Left cardiac atrium (tissue), 4 donors: ENCODE data around the gene KLF11. TPM values are rescaled to one million over a fixed set of nuclear protein-coding genes. Genes with fewer than 3 reads are reported as not detected.

Experiments used
- ATAC-seq, 2 donors: fragments of 200-7000 bp; cut with Tn5 transposase; one replicate each; pipeline ENCODE4 v1.9.1; 2020; ENCODE audit warnings: mild to moderate bottlenecking in 2 of 2, moderate library complexity in 2 of 2
- DNase-seq: peaks from one replicate; pipeline ENCODE4 v3.0.0-alpha.2; 2020
- intact Hi-C, 2 donors: fragments of 100-400 bp; cut with DNase I; formaldehyde crosslinking; loops; one replicate each; pipeline versions ENCODE4 v1.14.1 to v1.15.1; 2022 to 2023
- long read RNA-seq: library from polyadenylated mRNA; unstranded; transcript quantifications from one replicate; pipeline ENCODE4 v2.0.0, GENCODE V29; 2021
- total RNA-seq, 2 donors: library from RNA; stranded (reverse); fragmentation: NEBNext Ultra II Directional; extraction: Animal tissue kit (Norgen Biotek cat#: 25700); gene quantifications; one replicate each; pipeline ENCODE4 v1.2.1, GENCODE V29; 2021
- donor health status: DM: no; HTN: yes; CAD: no.
- donor health status: DM: no; HTN: yes; CAD: no; lungs with severe emphysema.
- donor health status: DM: yes; HTN: yes; CAD: no.
- donor health status: Dilated cardiomyopathy.

The KLF11 gene
- total RNA-seq = 10 to 100 TPM; 21.7 to 32.0 TPM
- long read RNA-seq, full-length matches to known transcripts = 14 of 40 reads
- long read RNA-seq, partial matches to known transcripts = 26 of 40 reads
- long read RNA-seq, other reads (novel, unspliced or antisense) = 0 of 40 reads

- intact Hi-C loops = loop anchor here in 1 of 2 donors (2.0 kb wide), 1 partner anchor 59 kb away; no protein-coding TSS in a partner anchor
Measured at GRCh38 chr2:10043256-10043905, at the start of gene KLF11. TSS of gene KLF11 (plus strand) at chr2:10043550. CDS start at chr2:10043717, 167 bp downstream.

GRCh38 chr2:9994462-9994861 lies 48.9 kb upstream of the KLF11 start:
- intact Hi-C loops = no loop called here
- ATAC-seq (no peak), DNase-seq (no peak)

More at GRCh38 chr2:10043256-10043905, at the start of gene KLF11:
- peak; percentile 96 for DNase-seq
- ATAC-seq = peak; percentile 79 to 83

GRCh38 chr2:9995059-9995458 lies 48.3 kb upstream of the KLF11 start:
- intact Hi-C loops = loop anchor here in 1 of 2 donors (5.0 kb wide), 1 partner anchor 42 kb away; no protein-coding TSS in a partner anchor
- no peak for ATAC-seq

GRCh38 chr2:9996321-9996720 lies 47.0 kb upstream of the KLF11 start:
- intact Hi-C loops = loop anchor here in 1 of 2 donors (5.0 kb wide), 1 partner anchor 41 kb away; no protein-coding TSS in a partner anchor
- ATAC-seq = no peak
- DNase-seq = no peak

More at GRCh38 chr2:9995059-9995458, 48.3 kb upstream of the KLF11 start:
- peak; percentile 25 for DNase-seq

GRCh38 chr2:9997936-9998335 lies 45.4 kb upstream of the KLF11 start:
- intact Hi-C loops = loop anchor here in 1 of 2 donors (5.0 kb wide), 1 partner anchor 39 kb away; no protein-coding TSS in a partner anchor
- no peak for ATAC-seq
- DNase-seq = no peak

GRCh38 chr2:9998916-9999654 lies 44.3 kb upstream of the KLF11 start:
- intact Hi-C loops = loop anchor here in 1 of 2 donors (5.0 kb wide), 1 partner anchor 38 kb away; no protein-coding TSS in a partner anchor
- no peak for DNase-seq
- peak; percentile 48 to 69 for ATAC-seq

- ATAC-seq (no peak), DNase-seq (no peak)
- intact Hi-C loops = loop anchor here in 1 of 2 donors (5.0 kb wide), 1 partner anchor 38 kb away; no protein-coding TSS in a partner anchor
Measured at GRCh38 chr2:9999693-10000092, 43.7 kb upstream of the KLF11 start.

GRCh38 chr2:10000541-10000940 lies 42.8 kb upstream of the KLF11 start:
- ATAC-seq (no peak), DNase-seq (no peak)
- intact Hi-C loops = no loop called here

GRCh38 chr2:10001586-10001985 lies 41.8 kb upstream of the KLF11 start:
- ATAC-seq (no peak), DNase-seq (no peak)
- intact Hi-C loops = no loop called here

GRCh38 chr2:10002109-10002508 lies 41.2 kb upstream of the KLF11 start:
- ATAC-seq (no peak), DNase-seq (no peak)
- intact Hi-C loops = no loop called here

- no peak for DNase-seq
- ATAC-seq = no peak
- intact Hi-C loops = no loop called here
Measured at GRCh38 chr2:10002681-10003080, 40.7 kb upstream of the KLF11 start.

- DNase-seq (no peak), ATAC-seq (no peak)
- intact Hi-C loops = no loop called here
Measured at GRCh38 chr2:10003206-10004125, 39.9 kb upstream of the KLF11 start.

GRCh38 chr2:10004401-10004800 lies 38.9 kb upstream of the KLF11 start:
- intact Hi-C loops = no loop called here
- DNase-seq (no peak), ATAC-seq (no peak)

GRCh38 chr2:10004836-10005235 lies 38.5 kb upstream of the KLF11 start:
- intact Hi-C loops = no loop called here
- ATAC-seq (no peak), DNase-seq (no peak)

- intact Hi-C loops = no loop called here
- no peak for DNase-seq
Measured at GRCh38 chr2:10005461-10006235, 37.7 kb upstream of the KLF11 start.

GRCh38 chr2:10006236-10007161 lies 36.9 kb upstream of the KLF11 start:
- peak; percentile 66 to 71 for ATAC-seq
- intact Hi-C loops = no loop called here
- peak; percentile 64 for DNase-seq

More at GRCh38 chr2:10005461-10006235, 37.7 kb upstream of the KLF11 start:
- ATAC-seq = no peak

GRCh38 chr2:10007435-10007834 lies 35.9 kb upstream of the KLF11 start:
- ATAC-seq (no peak), DNase-seq (no peak)
- intact Hi-C loops = no loop called here
